AG09309 (cell line): ENCODE results near the gene IQGAP1.

Source experiments
- DNase-seq: peaks from one replicate; pipeline ENCODE4 v3.0.0-alpha.2; 2010; ENCODE audit warnings: low read depth
- H3K4me3 ChIP-seq: 2 replicates; pipeline ENCODE4 v1.5.1; 2011; ENCODE audit warnings: mild to moderate bottlenecking, low read depth, low read length, moderate library complexity; ENCODE audit not compliant: control insufficient read depth
- CTCF ChIP-seq: IDR thresholded peaks from 2 replicates; pipeline ENCODE4 v1.5.1; 2011; ENCODE audit warnings: mild to moderate bottlenecking, low read depth, low read length, inconsistent platforms; ENCODE audit not compliant: insufficient read depth, control insufficient read depth; ENCODE audit errors: missing control alignments

Gene IQGAP1

GRCh38 chr15:90423801-90424319, 35.8 kb downstream of the IQGAP1 start:
- no peak overlapping the region for H3K4me3 ChIP-seq
- no peak for DNase-seq
- no peak for TF ChIP-seq CTCF

GRCh38 chr15:90425726-90426346, 37.8 kb downstream of the IQGAP1 start:
- DNase-seq, result no peak
- no peak overlapping the region for H3K4me3 ChIP-seq
- TF ChIP-seq CTCF, result no peak

GRCh38 chr15:90427185-90427584, 39.1 kb downstream of the IQGAP1 start:
- no peak overlapping the region for H3K4me3 ChIP-seq
- no peak for TF ChIP-seq CTCF
- DNase-seq, result no peak

- no peak for DNase-seq
- no peak overlapping the region for H3K4me3 ChIP-seq
- no peak for TF ChIP-seq CTCF
These were observed 44.2 kb downstream of the IQGAP1 start for GRCh38 chr15:90432253-90432652.

GRCh38 chr15:90435652-90436337, 47.8 kb downstream of the IQGAP1 start:
- H3K4me3 ChIP-seq, result no peak overlapping the region
- DNase-seq, result no peak
- no peak for TF ChIP-seq CTCF

GRCh38 chr15:90436952-90437351, 48.9 kb downstream of the IQGAP1 start:
- H3K4me3 ChIP-seq, result no peak overlapping the region
- no peak for TF ChIP-seq CTCF
- DNase-seq, result no peak
